ENCODE data around the gene CHRM5.

GRCh38 chr15:34111488-34111887, 143.2 kb downstream of the CHRM5 start:
- TF ChIP-seq ZBTB33 (CRISPR knock-in tag; IDR thresholded peaks at IDR 0.05) (no peak), YY1 (IDR thresholded peaks at IDR 0.05; ENCODE audit: borderline replicate concordance in 1 of 3, control insufficient read depth in 1 of 3, extremely low read depth in 1 of 3, insufficient read depth in 3 of 3, insufficient read length in 1 of 3, insufficient replicate concordance in 2 of 3, low read depth in 1 of 3, low read length in 2 of 3) (no peak), ZNF143 (CRISPR knock-in tag; IDR thresholded peaks at IDR 0.05) (no peak), CTCF (IDR thresholded peaks at IDR 0.05 in 2 of 3, conservative IDR thresholded peaks at IDR 0.05 in 1 of 3; ENCODE audit: insufficient read depth in 2 of 3, low read depth in 1 of 3, low read length in 3 of 3) (no peak), ETS2 (tag; IDR thresholded peaks at IDR 0.05; ENCODE audit: borderline replicate concordance, poor library complexity, severe bottlenecking) (no peak), POLR2AphosphoS5 (IDR thresholded peaks at IDR 0.05; ENCODE audit: control insufficient read depth, insufficient read depth, low read depth, low read length) (no peak), HDGF (IDR thresholded peaks at IDR 0.05) (no peak), NR2C2 (CRISPR knock-in tag; IDR thresholded peaks at IDR 0.05) (no peak), NR2C2 (tag; IDR thresholded peaks at IDR 0.05) (no peak), TEAD4 (IDR thresholded peaks at IDR 0.05; ENCODE audit: low read length) (no peak), TEAD4 (CRISPR knock-in tag; IDR thresholded peaks at IDR 0.05; ENCODE audit: borderline replicate concordance) (no peak), TAF1 (IDR thresholded peaks at IDR 0.05; ENCODE audit: control insufficient read depth, extremely low read depth, insufficient read depth, low read length, severe bottlenecking) (no peak), ZNF589 (CRISPR knock-in tag; IDR thresholded peaks at IDR 0.05; ENCODE audit: low read depth) (no peak)

Measured in K562 (cell line).